ENCODE measurements around the gene TBC1D9. TPM values are rescaled to one million over a fixed set of nuclear protein-coding genes. Genes with fewer than 3 reads are reported as not detected.

The TBC1D9 gene
- polyA plus RNA-seq, 3 donors, result 5.9 to 18.0 (median 15.3) TPM

DNA sequence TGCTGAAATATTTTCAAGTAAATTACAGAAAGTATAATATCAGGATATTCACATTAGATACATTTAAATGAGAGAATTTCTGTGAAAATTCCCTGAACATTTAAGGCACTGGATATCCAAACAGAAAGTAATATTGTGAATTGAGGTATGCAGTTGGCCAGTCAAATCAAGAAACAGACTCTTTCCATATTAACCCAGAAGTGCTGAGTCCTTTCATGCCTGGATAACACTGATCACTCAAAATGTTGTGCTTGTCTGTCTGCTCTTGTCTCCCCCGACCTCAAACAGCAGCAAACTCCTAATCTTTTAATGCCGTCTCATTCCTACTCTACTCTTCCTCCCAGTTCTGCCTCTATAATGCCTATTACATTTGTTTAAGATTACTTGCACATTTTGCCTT lies 51.2 kb downstream of the TBC1D9 start:
- no peak overlapping the region for H3K27ac ChIP-seq (ENCODE audit: low read depth, low read length)
- WGBS, 3 donors, result 93 to 95% (median 94%) methylated on average over 2 of the region's 2 CpGs

DNA sequence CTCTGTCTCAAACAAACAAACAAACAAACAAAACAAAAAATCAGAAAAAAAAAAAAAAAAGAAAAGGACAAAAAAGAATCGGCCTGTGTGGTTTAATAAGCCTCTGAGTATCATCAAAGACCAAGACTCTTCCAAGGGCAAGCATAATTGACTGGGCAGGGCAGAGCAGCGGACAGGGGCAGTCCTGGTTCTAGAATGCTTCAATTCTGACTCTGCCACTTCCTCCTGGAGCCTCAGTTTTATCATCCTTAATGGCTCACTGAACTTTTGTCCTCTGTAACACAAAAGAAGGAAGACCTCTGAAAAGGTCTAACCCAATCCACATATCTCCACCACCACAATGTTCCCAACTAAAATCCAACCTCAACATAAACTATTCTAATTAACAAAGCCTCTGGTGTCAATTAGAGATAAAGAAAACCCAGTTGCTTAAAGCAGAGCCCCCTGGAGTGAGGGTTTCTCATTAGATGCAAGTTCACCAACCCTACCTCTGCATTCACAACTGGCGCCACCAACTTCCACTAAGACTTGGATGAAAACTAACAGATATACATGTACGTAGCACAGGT lies 51.7 kb downstream of the TBC1D9 start:
- 93 to 98% (median 96%) methylated on average over 4 of the region's 4 CpGs for WGBS, 3 donors
- no peak overlapping the region for H3K27ac ChIP-seq (ENCODE audit: low read depth, low read length)

DNA sequence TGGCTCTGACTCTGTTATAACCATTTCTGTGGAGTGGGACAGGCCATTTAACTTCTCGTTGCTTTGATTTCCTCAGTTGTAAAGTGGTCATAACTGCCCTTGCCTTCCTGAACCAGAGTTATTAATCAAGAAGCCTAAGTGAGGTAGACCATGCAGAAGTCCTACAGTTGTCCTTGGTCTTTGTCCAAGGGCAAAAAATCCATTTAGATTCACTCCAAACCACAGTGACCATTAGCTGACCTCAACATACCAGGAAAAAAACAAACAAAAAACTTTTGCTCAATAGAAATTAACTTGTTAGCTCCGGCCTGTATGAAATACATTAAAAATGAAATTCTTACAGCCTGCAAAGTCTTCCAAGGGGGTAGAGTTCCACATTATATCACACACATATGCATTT lies 52.7 kb downstream of the TBC1D9 start:
- WGBS, 3 donors, result 63 to 65% (median 64%) methylated on average over 2 of the region's 2 CpGs
- H3K27ac ChIP-seq (ENCODE audit: low read depth, low read length), result no peak overlapping the region

DNA sequence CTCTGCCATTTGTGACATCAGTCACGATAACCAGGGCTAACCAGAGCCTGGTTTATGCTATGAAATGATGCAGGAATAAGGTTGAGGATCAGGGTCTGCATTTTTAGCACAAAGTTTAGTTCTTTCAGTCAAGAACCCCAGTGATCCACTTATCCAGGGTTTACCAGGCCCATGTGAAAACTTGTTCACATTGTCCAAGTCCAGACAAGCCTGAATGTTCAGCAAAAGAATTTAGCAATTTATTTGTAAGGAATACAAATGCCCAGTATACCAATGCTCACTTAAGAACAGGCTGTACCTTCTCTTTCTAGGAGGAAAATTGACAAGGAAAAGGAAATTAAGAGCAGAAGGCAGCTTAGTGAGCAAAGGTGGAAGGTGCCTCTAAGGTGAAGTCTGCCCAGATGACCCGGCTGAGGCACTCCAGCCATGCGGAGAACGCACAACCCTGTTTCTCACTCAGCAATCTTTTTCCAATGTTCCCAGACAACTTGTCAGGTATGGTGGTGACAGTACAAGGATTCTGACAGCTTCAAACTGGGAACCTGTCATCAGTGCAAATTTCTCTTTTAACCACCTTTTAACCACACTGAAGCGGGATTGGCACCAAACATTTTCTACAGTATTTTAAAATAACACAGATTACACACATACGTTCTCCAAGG lies 54.0 kb downstream of the TBC1D9 start:
- 87 to 99% (median 94%) methylated on average over 6 of the region's 6 CpGs for WGBS, 3 donors
- no peak overlapping the region for H3K27ac ChIP-seq (ENCODE audit: low read depth, low read length)

DNA sequence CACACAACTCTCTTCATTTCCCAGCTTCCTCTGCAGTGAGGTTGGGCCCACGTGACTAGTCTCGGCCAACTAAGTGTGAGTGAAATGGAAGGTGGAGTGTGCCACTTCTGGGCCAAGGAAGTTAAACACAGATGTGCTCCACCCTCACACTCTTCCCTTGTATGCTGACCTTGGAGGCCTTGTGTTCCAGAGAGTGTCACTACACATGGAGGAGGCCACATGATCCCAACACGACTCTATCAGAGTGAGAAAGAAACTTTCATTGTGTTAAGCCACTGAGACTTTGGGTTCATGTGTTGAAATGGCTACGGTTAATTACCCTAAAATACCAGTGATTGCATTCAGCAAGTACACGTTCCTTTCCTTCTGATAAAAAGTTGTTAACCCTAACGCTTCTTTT lies 55.1 kb downstream of the TBC1D9 start:
- H3K27ac ChIP-seq (ENCODE audit: low read depth, low read length), result no peak overlapping the region
- 86 to 93% (median 91%) methylated on average over 6 of the region's 6 CpGs for WGBS, 3 donors

DNA sequence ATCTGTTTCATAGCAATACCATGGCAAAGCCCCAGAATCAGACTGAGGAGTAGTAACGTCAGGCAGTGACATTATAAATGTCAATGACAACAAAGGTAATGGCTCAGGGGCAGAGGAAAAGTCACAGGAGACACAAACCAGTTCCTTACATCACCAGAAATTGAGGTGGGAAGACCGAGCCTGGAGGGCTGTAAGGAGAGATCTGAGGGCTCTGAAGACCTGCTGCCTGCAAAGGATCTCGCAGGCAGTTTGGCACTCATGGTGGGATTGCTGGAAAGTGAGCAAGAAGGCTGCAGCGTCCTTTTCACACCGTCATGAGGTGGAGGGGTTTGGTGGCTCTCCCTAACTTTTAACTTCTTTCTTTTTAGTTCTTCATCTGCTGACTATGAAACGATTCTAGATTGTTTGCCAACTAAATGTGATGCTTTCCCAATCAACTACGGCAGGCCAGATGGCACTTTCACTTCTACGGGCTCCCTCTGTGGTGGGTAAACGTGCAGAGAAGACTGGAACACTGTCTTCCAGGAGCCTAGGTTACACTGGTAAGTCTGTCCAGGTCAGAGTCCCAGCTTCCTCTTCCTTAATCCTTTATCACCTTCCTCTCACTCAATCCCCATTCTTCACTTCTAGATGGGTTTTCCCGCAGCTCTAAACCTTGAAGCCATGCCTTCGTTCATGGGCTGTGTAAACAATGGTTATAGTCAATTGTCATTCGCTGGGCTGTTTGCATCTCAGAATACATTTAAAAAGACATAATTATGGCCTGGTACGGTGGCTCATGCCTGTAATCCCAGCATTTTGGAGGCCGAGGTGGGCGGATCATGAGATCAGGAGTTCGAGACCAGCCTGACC lies 58.2 kb downstream of the TBC1D9 start:
- no peak overlapping the region for H3K27ac ChIP-seq (ENCODE audit: low read depth, low read length)
- 74 to 76% (median 75%) methylated on average over 16 of the region's 16 CpGs for WGBS, 3 donors

DNA sequence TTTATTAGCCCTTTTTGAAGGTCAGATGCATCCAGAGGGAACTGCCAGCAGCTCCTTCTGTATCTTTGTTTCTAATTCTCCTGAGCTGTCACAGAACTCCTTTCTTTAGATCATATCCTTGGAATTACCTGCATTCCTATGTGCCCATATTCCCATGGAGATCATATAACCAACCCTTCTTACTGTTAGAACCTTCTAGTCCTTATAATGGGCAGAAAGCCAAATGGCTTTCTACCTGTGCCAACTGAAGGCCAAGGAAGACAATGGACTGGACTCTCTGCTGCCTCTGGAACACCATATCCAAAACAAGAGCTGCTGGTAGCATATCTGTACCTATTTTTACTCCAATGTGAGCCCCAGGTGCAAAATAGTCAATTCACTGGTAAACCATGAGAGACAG lies 60.7 kb downstream of the TBC1D9 start:
- H3K27ac ChIP-seq (ENCODE audit: low read depth, low read length), result no peak overlapping the region

DNA sequence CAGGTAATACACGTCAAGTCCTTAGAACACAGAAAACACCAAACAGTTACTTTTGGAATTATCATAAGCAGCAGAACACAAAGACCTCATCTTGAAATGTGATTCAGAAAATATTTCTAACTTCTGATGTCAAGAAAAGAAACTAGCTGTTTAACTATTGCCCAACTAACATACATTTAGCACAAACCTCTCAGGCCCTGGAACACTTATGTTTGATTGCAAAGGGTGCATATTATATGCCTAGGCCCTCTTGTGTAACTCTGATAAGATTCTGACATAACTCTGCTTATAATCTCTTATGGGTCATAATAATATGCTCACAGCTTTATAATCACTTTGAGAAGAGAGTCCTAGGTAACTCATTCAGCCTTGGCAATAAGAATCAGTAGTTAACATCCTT lies 62.6 kb downstream of the TBC1D9 start:
- no peak overlapping the region for H3K27ac ChIP-seq (ENCODE audit: low read depth, low read length)
- 86 to 92% (median 87%) methylated on average over 1 of the region's 1 CpG for WGBS, 3 donors

DNA sequence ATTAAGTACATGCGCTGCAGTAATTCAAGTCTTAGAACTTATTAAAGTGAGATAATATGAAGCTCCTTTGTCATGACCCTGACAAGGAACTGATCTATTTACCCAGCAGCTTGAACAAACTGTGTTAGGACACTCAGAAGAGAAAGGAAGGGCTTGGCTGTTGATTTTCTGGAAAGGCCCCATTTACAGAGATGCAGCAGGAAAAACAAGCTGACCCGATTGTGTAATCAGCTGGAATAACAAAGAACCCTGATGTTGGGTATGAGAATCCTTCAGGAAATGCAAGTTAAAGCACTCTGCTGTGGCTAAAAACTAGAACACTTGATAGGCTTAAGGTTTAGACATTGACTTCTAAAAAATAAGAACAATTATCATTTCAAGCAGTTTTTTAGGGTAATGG lies 64.8 kb downstream of the TBC1D9 start:
- 62 to 69% (median 64%) methylated on average over 2 of the region's 2 CpGs for WGBS, 3 donors
- no peak overlapping the region for H3K27ac ChIP-seq (ENCODE audit: low read depth, low read length)

DNA sequence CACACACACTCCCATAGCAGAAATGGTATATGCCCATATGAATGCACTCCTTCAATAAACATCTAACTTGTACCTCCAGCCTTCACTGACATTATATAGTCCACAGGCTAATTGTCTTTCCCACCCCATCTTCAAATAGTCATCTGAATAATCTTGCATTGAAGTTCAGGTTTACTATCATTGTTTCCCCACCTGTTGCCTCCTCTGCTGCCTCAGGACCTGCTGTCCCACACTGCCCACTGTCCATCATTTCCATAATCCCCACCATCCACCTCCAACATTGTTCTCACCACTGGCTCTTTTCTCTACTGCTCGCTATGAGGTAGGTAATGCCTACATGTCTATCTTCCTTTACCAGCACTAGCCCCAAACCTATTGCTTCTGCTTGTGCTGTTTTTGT lies 66.1 kb downstream of the TBC1D9 start:
- 95 to 100% (median 95%) methylated on average over 1 of the region's 1 CpG for WGBS, 3 donors
- no peak overlapping the region for H3K27ac ChIP-seq (ENCODE audit: low read depth, low read length)

DNA sequence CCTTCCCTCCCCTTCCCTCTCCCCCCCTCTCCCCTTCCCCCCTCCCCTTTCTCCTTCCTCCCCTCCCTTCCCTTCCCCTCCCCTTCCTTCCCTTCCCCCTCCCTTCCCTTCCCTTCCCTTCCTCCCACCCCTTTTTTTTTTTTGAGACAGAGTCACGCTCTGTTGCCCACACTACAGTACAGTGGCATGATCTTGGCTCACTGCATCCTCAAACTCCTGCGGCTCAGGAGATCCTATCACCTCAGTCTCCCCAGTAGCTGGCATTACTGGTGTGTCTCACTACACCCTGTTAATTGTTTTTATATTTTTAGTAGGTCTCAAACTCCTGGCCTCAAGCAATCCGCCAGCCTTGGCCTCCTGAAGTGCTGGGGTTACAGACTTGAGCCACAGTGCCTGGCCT lies 66.6 kb downstream of the TBC1D9 start:
- WGBS, 3 donors, result 80 to 90% (median 82%) methylated on average over 2 to 3 of the region's 3 CpGs

DNA sequence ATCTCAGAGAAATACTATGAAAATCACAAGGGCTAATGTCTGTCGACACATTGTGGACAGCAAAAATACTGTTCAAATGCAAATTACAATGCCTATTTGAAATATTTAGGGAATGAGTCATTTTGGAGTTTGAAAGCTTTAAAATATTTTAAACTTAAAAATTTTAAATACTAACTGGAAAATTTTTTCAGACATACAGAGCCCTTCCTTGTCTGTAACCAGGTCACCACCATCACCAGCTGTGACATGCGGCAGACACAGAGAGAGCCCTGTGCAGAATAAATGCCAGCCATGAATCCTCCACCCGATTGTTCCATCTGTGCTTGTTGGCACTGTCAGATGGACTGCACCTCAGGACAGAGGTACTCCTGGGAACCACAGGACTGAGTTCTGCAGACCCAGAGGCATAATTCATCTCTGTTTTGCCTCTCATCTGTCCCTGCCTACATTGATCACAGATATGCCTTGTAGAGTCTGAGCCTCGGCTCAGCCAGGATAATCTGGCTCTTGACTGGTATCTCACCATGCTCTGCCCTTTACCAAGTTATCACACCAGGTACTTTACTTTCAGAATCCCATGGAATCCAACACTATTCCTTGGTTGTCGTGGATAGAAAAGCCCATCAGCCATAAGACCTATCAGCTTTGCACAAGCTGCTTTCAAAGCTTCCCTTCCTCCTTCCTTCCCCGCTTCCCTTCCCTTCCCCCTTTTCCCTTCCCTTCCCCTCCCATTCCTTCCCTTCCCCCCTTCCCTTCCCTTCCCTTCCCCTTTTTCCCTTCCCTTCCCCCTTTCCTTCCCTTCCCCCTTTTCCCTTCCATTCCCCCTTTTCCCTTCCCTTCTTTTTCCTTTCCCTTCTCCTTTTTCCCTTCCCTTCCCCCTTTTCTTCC lies 67.2 kb downstream of the TBC1D9 start:
- WGBS, 3 donors, result 90 to 94% (median 93%) methylated on average over 6 of the region's 6 CpGs
- H3K27ac ChIP-seq (ENCODE audit: low read depth, low read length), result no peak overlapping the region

More for the DNA sequence above, 66.6 kb downstream of the TBC1D9 start:
- H3K27ac ChIP-seq (ENCODE audit: low read depth, low read length), result no peak overlapping the region

DNA sequence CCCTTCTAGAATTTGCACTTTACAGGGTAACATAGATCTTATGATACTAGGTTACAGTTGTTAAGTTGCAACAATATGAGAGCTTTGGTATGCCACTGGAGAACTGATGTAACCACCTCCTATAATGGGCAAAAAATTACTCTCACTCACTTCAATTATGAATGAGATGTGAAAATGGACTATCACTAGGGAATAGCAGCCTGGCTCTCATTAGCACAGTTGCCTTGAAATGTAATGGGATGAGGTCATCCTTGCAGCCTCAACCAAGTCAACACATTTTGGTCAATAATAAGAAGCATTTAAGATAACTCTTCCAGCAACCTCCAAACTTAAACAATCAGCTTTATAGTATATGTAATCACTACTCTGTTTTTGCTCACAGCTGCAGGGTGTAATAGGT lies 69.4 kb downstream of the TBC1D9 start:
- H3K27ac ChIP-seq (ENCODE audit: low read depth, low read length), result no peak overlapping the region

DNA sequence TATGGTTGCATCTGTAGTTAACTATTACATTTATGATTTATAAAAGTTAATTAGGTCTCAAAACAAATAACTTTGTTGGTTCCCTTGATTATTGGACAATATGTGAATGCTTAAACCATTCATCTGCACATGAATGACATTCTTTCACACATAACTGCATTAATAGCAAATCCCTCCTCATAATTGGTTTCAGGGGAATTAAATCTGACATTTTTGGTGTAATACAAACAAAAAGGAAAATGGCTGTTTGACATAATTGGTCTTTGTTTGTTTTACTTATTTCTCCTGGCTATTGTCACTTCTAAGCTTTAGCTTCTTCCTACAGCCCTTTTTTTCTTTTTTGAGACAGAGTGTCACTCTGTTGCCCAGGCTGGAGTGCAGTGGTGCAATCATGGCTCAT lies 71.9 kb downstream of the TBC1D9 start:
- no peak overlapping the region for H3K27ac ChIP-seq (ENCODE audit: low read depth, low read length)

DNA sequence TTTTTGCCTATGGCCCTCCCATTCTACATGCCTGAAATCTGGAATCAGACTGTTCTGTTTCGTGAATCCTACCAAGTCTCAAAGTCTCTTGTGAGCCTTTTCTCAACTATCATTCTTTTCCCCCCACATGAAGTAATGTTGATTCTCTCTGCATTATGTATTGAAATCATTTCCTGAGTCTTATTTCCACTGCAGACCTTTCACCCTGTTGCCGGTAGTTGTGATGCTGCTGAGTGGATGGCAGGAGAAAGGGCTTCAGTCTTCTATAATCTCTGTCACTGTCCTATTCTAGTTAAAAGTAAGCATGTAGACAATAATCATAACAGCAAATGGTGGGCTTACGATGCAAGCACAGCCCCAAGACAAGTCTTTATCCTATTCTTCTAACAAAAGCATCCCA lies 75.0 kb downstream of the TBC1D9 start:
- WGBS, 3 donors, result 77 to 93% (median 86%) methylated on average over 3 of the region's 3 CpGs

DNA sequence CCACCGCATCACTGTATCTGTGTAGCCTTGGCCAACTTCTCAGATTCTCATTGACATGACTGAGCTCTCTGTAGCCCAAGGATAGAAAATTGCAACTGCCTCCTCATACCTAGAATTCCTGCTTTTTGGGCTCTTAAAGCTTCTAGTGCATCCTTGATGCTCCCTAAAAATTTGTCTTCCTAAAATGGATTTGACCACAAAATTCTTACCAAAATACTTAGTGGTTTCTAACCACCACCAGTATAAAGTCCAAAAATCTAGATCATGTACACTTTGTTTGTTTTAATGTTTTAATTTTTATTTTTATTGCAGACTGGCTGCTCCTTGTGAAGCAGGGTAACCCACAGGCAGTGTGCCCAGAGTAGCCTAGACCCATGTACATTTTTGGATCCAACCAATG lies 75.5 kb downstream of the TBC1D9 start:
- whole genome bisulfite sequencing, 3 donors, result 92 to 96% (median 93%) methylated on average over 1 of the region's 1 CpG
- no peak overlapping the region for H3K27ac ChIP-seq (ENCODE audit: low read depth, low read length)

More for the DNA sequence above, 75.0 kb downstream of the TBC1D9 start:
- H3K27ac ChIP-seq (ENCODE audit: low read depth, low read length), result no peak overlapping the region

DNA sequence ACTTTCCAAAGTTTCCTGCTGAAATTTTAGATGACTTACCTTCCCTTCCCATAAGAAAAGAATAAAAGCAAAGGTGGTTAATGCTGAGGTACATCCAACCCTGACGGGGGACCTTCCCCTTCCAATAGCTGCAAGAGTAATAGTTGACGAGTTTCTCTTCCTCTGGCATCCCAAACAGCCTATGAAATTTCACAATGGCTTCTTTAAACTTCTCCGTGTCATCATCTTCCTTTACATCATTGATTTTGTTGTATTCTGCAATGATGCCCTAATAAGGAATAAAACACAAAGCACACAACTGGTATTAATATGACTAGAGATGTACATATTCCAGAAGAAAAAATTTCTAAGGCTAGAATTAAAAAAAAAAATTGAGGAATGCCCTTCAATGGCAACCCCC lies 76.6 kb downstream of the TBC1D9 start:
- no peak overlapping the region for H3K27ac ChIP-seq (ENCODE audit: low read depth, low read length)
- 66 to 94% (median 77%) methylated on average over 3 of the region's 3 CpGs for WGBS, 3 donors

DNA sequence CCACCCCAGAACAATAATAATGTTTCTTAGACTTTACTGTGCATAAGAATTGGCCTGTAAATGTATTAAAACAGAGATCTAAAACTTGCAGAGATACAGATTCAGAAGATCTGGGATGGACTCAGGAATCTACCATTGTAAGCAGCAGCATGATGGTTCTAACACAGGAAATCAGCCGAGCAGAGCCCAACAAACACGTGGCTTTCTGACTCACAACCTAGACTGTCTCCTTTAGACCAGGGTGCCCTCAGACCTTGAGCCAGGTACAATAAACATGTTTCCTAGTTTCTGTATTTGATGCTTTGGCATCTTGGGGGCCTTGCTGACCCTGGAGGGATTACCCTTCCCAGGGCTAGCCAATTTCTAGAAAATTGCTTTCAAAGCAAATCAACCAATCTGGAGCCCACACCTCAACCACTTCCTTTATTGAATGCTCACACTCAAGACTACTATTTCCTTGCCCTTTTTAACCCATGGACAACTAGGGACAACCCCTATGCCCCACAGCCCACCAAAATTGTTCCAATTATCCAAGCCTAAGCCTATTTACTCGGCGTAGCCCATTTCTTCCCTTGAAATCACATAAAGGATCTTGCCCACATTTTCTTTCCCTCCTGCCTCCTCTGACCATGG lies 80.5 kb downstream of the TBC1D9 start:
- 83 to 87% (median 86%) methylated on average over 4 of the region's 4 CpGs for WGBS, 3 donors
- H3K27ac ChIP-seq (ENCODE audit: low read depth, low read length), result no peak overlapping the region
